GM18873 (cell line): ENCODE results near the gene KRTAP5-7.
"Not testable (repeated sequence)": the region's sequence is repeated elsewhere in the genome, so short reads cannot be mapped to it uniquely, and the experiment has no call there.

ENCODE experiments used
- ATAC-seq: cut with Tn5 transposase; IDR thresholded peaks from one replicate; pipeline ENCODE4 v1.9.1; 2021; ENCODE audit warnings: mild to moderate bottlenecking, moderate library complexity, moderate number of reproducible peaks; ENCODE audit not compliant: unreplicated experiment, low FRiP score

The KRTAP5-7 gene, protein sequence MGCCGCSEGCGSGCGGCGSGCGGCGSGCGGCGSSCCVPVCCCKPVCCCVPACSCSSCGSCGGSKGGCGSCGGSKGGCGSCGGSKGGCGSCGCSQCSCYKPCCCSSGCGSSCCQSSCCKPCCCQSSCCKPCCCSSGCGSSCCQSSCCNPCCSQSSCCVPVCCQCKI

DNA sequence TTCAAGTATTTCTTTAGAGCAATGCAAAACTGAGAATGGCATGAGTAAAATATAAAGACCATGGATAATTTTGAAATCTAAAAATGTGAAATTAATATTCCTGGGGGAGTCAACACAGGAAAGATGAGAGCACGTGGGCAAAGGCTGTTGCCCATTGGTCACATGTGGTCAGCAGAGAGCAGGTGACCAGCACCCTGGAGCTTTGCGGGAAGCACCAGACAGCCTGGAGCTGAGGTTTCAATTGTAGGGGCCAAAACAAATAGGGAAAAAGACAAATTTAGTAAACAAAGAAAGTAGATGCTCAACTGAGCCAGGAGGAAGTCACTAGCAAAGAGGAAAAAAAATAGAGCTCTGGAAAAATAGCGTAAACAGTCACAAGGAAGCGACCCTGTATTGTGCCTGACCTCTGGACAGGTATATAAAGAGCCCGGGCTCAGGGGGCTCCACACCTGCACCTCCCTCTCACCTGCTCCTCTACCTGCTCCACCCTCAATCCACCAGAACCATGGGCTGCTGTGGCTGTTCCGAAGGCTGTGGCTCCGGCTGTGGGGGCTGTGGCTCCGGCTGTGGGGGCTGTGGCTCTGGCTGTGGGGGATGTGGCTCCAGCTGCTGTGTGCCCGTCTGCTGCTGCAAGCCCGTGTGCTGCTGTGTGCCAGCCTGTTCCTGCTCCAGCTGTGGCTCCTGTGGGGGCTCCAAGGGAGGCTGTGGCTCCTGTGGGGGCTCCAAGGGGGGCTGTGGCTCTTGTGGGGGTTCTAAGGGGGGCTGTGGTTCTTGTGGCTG is at the start of gene KRTAP5-7:
KRTAP5-7 (plus strand) TSS at position 472 of the 780 bp plus-strand sequence; CDS start at position 506, 34 bp downstream.
- not testable (repeated sequence) for ATAC-seq

DNA sequence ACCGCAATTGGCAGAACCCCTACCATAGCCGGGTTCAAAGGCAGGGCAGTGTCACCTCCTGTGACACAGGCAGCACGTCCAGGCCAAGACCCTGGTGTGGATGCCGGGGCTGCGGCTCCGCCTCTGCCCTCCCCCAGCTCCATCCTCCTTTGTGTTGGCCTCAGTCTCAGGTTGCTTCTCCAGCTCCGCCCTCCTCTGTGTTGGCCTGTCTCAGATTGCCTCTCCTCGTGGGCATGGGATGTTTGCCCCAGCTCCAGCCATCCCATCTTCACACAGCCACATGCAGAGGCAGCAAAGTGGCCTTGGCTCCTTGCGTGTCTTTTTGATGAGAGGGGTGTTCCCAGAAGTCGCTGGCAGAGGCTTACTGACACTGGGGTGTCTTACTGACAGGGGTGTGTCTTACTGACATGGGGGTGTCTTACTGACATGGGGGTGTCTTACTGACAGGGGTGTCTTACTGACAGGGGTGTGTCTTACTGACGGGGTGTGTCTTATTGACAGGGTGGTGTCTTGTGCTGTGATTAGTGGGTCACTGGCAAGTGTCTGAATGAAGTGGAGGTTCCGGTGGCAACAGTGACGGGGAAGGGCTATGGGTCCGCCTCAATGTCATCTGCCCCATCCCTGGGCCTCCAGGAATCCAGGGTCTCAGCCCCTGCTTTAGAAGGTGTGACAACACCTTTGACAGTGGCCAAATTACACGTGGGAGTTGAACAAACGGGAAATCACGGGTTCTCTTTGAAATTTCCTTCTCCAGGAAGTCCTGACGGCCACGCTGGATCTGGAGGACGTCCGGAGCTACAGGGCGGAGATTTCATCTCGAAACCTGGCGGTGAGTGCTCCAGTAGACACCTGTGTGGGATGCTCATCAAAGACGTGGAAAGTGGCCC is 49.2 kb upstream of the KRTAP5-7 start:
- no peak for ATAC-seq

DNA sequence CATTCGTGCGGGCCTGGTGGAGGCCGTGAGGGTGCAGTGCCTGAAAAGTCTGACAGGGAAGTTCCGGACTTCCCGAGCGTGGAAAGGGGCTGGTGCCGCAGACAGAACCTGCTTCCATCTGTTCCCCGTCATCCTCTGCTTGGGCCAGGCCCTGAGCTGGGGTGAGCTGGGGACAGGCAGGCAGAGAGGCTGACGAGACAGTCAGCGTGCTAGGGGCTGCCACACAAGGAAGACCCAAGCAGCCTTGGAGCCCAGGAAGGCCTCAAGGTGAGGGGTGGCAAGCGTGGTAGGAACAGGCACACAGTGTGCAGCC is 48.6 kb upstream of the KRTAP5-7 start:
- no peak for ATAC-seq

DNA sequence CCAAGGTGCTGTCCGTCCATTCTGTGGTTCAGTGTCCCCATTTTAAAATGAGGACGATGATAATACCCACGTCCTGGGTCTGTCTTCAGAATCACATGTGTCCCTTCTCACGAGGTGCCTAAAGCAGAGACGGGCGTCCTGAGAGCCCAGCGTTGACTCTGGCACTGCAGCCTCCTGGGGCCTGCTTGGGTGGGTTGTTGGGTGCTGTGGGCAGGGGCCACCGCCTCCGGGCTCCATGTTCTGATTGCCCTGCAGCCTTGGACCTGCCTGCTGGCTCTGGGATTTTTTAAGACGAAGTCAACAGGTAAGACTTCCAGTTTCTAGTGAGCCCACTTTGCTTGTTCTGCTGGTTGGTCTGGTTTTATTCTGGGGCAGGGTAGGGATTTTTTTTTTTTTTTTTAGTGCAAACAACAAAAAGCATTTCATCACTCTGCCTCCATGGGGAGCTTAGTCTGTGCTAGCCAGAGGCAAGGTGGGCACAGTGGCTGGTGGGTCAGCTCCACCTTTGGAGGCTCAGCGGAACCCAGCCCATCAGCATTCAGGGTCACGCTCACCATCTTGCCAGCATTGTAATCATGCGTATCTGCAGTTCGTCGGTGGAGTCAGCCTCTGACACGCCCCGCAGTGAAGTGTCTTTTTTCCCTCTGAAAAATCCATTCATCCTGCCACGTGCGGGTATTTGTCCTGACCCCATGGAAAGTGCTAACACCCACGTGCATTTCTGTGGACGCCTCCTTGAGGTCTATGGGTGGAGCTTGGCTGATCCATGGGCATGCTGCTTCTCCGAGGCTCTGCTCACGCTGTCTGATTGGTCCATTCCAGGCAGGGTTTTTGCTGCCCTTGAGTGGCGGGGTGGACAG is 45.7 kb upstream of the KRTAP5-7 start:
- no peak for ATAC-seq

DNA sequence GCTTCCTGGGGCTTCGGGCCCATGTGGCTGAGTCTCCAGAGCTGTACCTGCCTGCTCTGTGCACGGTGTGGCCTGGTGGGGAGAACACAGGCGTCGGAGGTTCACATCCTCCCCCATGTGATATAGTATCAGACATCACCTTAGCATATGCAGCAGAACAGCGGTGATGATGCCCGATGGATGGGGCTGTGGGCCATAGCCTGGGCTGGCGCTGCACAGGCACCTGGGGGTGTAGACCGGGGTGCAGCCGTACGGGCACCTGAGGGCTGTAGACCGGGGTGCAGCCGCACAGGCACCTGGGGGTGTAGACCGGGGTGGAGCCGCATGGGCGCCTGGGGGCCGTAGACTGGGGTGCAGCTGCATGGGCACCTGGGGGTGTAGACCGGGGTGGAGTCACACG is 44.9 kb upstream of the KRTAP5-7 start:
- no peak for ATAC-seq

DNA sequence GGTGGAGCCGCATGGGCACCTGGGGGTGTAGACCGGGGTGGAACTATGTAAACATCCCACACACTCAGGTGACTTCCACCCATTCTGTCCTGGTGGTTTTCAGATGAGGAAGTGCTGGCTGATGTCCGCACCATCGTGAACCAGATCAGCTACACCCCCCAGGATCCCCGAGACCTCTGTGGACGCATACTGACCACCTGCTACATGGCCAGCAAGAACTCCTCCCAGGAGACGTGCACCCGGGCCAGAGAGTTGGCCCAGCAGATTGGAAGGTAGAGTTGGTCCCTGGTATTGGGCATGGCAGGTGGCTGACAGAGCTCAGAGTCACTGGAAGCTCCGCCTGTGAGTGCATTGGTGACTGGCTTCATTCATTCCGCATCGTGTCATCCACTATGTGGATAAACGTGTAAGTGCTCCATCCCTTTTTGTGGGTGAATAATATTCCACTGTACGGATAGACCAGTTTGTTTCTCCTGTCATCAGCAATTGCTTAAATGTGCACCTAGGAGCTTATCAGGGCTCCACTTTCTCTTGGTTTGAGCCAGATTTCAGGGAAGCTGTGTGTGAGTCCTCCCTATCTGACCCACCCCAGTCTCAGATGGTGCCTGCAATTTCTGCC is 44.2 kb upstream of the KRTAP5-7 start:
- no peak for ATAC-seq

DNA sequence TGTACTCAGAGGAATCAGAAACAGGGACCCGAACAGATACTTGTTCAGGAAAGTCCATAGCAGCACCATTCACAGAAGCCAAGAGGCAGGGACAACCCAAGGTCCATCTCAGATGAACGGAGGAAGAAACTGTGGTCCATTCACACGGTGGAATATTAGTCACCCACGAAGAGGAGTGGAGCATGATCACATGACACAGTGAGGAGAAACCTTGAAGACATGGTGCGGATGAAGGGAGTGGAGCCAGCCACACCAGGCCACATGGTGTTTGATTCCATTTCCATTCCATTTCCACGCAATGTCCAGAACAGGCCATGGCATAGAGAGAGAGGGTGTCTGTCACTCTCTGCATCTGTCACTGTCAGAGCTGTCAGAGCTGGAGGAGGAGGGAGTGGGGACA is 43.4 kb upstream of the KRTAP5-7 start:
- ATAC-seq = no peak

DNA sequence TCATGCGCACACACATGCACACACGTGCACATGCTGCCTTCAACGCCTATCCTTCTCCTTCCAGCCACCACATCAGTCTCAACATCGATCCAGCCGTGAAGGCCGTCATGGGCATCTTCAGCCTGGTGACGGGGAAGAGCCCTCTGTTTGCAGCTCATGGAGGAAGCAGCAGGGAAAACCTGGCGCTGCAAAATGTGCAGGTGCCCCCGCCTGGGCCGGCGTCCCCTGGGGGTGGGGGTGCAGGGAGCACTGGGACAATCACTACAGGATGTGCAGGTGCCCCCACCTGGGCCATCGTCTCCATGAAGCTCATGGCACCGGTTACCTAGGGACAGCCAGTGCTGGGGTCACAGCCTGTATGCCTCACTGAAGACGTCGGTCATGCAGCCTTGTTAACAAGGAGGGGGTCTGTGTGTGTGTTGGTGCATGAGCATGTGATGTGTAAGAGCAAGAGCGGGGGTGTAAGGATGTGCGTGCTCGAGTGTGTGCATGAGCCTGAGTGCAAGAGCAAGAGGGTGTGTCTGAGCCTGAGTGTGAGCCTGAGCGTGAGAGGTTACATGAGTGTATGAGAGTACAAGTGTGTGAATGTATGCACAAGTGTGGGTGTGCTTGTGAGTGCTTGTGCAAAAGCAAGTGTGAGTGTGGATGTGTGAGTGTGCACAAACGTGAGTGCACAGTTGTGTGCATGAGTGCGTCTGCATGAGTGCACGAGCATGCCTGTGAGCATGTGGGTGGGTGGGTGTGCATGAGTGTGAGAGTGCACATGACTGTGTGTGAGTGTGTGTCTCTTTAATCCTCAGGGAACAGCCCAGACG is 42.6 kb upstream of the KRTAP5-7 start:
- no peak for ATAC-seq

DNA sequence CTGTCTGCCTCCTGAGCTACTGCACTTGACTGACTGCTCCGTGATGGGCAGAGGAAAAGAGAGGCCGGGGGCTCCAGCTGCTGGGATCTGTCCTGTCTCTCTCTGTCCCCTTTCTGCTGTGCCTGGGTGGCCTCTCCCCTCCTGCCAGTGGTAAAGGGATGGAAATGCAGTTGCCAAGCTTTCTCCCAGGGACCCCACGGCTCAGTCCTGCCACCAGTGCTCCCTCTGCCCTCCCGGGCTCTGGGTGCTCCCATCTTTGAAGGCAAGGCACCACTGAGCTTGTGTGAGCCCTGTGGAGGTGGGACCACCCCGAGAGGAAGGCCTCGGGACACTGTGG is 42.0 kb upstream of the KRTAP5-7 start:
- ATAC-seq = no peak

DNA sequence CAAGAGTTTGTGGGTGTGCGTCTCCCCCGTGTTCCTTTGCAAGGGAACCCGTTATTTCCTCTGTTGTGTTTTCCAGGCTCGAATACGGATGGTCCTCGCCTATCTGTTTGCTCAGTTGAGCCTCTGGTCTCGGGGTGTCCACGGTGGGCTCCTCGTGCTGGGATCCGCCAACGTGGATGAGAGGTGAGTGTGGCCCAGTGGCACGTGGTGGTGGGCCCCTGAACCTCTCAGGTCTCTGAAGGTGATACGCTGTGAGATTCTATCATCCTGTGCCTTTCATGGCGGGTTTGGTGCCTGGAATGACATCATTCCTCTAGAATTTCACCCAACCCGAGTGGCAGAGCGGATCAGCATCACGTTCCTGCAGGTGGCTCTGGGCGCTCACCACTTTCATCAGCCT is 41.6 kb upstream of the KRTAP5-7 start:
- ATAC-seq = no peak

DNA sequence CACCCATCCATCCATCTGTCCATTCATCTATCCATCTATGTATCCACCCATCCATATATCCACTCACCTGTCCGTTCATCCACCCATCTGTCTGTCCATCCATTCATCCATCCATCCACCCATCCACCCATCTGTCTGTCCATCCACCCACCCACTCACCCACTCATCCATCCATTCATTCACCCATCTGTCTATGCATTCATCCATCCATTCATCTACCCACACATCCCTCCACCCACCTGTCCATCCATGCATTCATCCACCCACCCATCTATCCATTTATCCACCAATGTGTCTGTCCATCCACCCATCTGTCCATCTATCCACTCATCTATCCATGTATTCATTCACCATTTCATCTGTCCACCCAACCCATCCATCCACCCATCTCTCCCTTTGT is 40.7 kb upstream of the KRTAP5-7 start:
- ATAC-seq = no peak

DNA sequence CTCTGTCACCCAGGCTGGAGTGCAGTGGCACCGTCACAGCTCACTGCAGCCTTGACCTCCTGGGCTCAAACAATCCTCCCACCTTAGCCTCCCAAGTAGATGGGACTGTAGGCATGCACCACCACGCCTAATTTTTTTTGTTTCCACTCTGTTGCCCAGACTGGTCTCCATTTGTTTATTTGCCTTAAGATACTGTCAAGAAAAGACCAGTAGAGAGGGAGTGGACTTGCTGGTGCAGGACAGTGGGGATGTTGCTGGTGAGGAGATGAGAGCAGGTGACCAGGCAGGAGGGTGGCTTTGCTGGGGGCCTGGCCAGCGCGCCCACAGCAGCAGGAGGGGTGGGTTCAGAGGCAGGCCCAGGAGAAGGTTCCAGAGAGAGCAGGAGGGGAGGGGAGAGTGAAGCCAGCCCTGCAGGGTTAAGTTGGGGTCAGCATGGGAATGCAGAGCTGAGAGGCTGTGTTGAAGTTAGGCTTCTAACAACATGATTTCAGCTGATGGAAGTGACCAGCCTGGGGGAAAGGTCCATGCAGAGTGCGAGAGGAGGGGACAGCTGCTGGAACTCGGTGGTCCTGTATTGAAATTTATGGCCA is 38.3 kb upstream of the KRTAP5-7 start:
- no peak for ATAC-seq

DNA sequence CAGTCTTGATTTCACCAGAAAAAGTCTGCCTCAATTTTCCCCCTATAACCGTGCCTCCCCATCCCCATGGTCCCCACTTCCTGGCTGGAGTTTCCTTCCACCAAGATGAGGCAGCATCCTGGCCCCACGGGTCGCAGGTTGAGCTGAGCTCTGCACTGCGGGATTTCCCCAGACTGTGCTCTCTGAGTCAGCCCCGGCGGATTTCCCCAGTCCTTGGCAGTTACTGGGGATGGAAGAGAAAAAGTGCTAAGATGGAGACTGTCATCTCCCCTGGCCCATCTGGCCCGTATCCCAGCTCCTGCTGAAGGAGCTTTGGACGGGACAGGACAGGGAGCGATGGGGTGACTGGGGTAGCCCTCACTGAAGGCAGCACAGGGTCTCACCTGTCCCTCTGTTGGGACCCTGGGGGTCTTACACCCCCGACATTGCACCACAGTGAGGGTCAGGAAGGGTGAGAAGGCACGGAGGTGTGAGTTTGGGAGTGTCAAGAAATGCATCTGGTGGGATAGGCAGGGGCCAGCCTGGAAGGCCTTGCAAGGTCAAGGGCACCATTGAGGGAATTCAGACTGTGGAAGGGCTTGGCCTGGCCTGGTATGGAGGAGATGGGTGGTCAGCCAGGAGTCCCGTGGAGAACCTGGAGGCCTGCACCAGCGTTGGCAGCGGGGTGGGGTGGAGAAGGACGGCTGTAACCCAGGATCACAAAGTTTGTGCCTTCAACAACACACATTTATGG is 37.6 kb upstream of the KRTAP5-7 start:
- no peak for ATAC-seq

DNA sequence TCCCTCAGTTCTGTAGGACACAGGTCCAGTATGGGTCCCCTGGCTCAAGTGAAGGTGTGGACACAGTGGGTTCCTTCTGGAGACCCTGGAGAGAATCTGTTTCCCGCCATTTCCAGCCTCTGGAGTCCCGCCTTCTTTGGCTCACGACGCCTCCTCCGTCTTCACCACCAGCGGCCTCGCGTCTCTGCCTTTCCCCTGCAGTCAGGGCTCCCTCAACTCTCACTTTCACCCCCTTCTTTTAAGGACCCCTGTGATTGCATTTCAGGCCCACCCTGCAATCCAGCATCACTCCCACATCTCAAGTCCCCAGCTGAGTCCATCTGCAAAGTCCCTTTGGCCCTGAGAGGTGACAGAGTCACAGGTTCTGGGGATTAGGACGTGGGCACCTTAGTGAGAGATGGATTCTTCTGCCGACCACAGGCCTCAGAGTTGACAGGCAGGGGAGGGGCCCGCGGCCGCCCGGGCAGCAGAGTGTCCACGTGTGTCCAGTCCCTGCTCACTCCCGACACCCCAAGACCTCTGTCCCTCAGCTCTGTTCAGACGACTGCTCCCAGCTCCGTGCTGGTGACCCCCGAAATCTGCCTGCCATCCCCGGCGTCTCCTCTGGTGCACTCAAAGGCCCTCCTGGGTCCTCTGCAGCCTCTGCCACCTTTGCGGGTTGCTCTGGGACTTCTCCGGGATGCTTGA is 36.9 kb upstream of the KRTAP5-7 start:
- ATAC-seq = no peak

DNA sequence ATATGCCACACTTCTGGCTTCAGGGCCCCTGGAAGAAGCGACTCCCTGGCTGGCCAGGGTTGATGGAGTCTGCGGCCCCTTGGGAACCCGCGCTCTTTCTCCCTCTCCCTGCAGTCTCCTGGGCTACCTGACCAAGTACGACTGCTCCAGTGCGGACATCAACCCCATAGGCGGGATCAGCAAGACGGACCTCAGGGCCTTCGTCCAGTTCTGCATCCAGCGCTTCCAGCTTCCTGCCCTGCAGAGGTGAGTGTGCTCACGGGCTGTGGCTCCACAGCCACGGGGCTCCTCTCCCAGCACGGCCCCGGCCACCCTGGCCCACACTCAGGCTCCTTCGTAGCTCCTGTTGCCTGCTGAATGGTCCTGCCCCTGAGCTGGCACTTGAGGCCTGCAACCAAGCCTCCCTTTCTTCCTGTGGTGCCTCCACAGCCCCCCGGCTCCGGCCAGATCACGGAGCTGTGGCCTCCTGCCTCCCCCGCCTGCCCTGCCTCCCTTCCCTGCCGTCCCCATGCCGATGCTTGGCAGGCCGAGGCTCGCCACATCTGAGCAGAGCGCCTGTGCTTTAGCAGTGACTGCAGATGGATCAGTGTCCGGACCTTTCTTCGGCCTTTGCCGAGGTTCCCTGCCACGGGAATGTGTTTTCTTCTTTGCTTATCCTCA is 36.2 kb upstream of the KRTAP5-7 start:
- ATAC-seq = no peak

DNA sequence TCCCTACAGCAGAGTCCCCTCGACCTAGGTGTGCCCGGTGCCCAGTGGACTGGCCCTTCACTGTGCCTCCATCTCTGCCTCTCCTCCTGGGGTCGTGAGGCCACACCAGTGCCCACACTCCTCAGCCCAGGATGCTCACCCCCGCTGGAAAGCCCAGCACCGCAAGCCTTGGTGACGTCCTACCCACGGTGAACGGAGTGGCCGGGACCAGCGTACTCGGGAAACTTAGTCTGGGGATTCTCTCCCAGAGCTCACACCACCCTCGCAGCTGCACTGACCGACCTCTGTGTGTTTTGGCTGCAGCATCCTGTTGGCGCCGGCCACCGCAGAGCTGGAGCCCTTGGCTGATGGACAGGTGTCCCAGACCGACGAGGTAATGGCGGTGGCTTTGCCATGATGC is 35.5 kb upstream of the KRTAP5-7 start:
- no peak for ATAC-seq

DNA sequence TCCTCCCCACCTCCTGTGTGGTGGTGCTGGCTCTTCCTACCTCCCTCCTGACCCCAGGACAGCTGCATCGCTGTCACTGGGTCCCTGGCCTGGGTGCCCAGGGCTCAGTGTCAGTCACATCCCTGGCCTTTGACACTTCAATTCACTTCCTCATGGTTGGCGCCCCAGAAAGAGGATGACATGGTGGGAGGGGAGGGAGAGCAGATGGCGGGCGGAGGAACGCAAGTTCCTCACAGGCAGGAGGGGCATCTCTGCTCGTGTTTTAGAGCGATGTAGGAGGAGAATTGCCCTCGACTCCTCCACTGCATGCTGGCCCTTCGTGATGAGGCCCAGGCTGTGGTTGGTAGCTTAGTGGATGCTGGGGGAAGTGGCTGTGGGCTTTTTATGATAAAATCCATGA is 35.1 kb upstream of the KRTAP5-7 start:
- no peak for ATAC-seq
